Endometrial microvascular endothelial cells (primary cell): ENCODE data around the gene FBXO46. TPM values are rescaled to one million over a fixed set of nuclear protein-coding genes. Genes with fewer than 3 reads are reported as not detected.
"Not testable (repeated sequence)": the region's sequence is repeated elsewhere in the genome, so short reads cannot be mapped to it uniquely, and the experiment has no call there.

Experiments
- in situ Hi-C: cut with HindIII; loops from 2 replicates; pipeline ENCODE4 v1.10.0; 2017; ENCODE audit warnings: low sequenced_read_pairs, low pct_unique_long_range_greater_than_20kb; ENCODE audit errors: inconsistent ontology term
- total RNA-seq: library from RNA; depleted of rRNA; stranded (reverse); fragments of >200 nt; gene quantifications from one replicate; pipeline ENCODE4 v1.2.3, GENCODE V29; 2015; ENCODE audit errors: inconsistent ontology term

FBXO46 gene
- total RNA-seq, 1 donor from 2014 or later: 10.7 TPM

GRCh38 chr19:45739498-45740439 lies 9.1 kb upstream of the FBXO46 start:
- in situ Hi-C loops: no loop called here

GRCh38 chr19:45733160-45733810 lies 2.6 kb upstream of the FBXO46 start, which contains the start of gene MEIOSIN:
TSS of gene MEIOSIN (plus strand) at chr19:45733439. CDS start at chr19:45735377, 1,938 bp downstream.
- in situ Hi-C loops: no loop called here

- in situ Hi-C loops: no loop called here
Measured at GRCh38 chr19:45729800-45730290, 851 bp downstream of the FBXO46 start.

GRCh38 chr19:45728683-45729082 lies 2.0 kb downstream of the FBXO46 start:
- in situ Hi-C loops: not testable (repeated sequence)

GRCh38 chr19:45720065-45720464 lies 10.6 kb downstream of the FBXO46 start:
- in situ Hi-C loops: not testable (repeated sequence)

GRCh38 chr19:45717983-45718650 lies 12.6 kb downstream of the FBXO46 start:
- in situ Hi-C loops: no loop called here

- in situ Hi-C loops: no loop called here
Measured at GRCh38 chr19:45717131-45717982, 13.3 kb downstream of the FBXO46 start.

- in situ Hi-C loops: no loop called here
Measured at GRCh38 chr19:45716359-45717130, 14.2 kb downstream of the FBXO46 start.

- in situ Hi-C loops: no loop called here
Measured at GRCh38 chr19:45715139-45715538, 15.6 kb downstream of the FBXO46 start.

- in situ Hi-C loops: no loop called here
Measured at GRCh38 chr19:45713141-45713540, 17.6 kb downstream of the FBXO46 start.

- in situ Hi-C loops: no loop called here
Measured at GRCh38 chr19:45712699-45713067, 18.0 kb downstream of the FBXO46 start.

- in situ Hi-C loops: no loop called here
Measured at GRCh38 chr19:45711851-45712698, 18.6 kb downstream of the FBXO46 start.

- in situ Hi-C loops: no loop called here
Measured at GRCh38 chr19:45710356-45711130, 20.2 kb downstream of the FBXO46 start.

GRCh38 chr19:45705710-45706415 lies 24.8 kb downstream of the FBXO46 start:
- in situ Hi-C loops: no loop called here

GRCh38 chr19:45705115-45705514 lies 25.6 kb downstream of the FBXO46 start:
- in situ Hi-C loops: no loop called here

- in situ Hi-C loops: no loop called here
Measured at GRCh38 chr19:45701676-45702075, 29.0 kb downstream of the FBXO46 start.
